Esophagus muscularis mucosa (tissue), 4 donors: ENCODE measurements around the gene DBH.

Source experiments
- CTCF ChIP-seq, 3 experiments: fragments of 200-600 bp in 2 of 3; fragments of 450-650 bp in 1 of 3; sonication (generic) in 2 of 3; IDR thresholded peaks; one replicate each; pipeline ENCODE4 v1.5.1; 2017 to 2019; ENCODE audit warnings: antibody characterized with exemption in 3 of 3, mild to moderate bottlenecking in 2 of 3, moderate library complexity in 1 of 3
- EP300 ChIP-seq: sonication (generic); formaldehyde crosslinking; IDR thresholded peaks from one replicate; pipeline ENCODE4 v1.6.1; 2017; ENCODE audit warnings: antibody characterized with exemption
- POLR2A ChIP-seq: fragments of 450-650 bp; IDR thresholded peaks from one replicate; pipeline ENCODE4 v1.6.1; 2017; ENCODE audit warnings: antibody characterized with exemption, moderate library complexity, mild to moderate bottlenecking, low read depth
- POLR2AphosphoS5 ChIP-seq, 2 donors: sonication (generic); formaldehyde crosslinking; IDR thresholded peaks; one replicate each; pipeline ENCODE4 v1.6.1; 2017; ENCODE audit warnings: antibody characterized with exemption in 2 of 2

GRCh38 chr9:133684121-133684935 lies 48.2 kb downstream of the DBH start:
- TF ChIP-seq EP300, result no peak
- no peak for TF ChIP-seq POLR2A
- TF ChIP-seq CTCF (IDR thresholded peaks at IDR 0.05), result no peak
- no peak for TF ChIP-seq POLR2AphosphoS5 (IDR thresholded peaks at IDR 0.05)
